ENCODE results near the gene ZNF611. TPM values are rescaled to one million over a fixed set of nuclear protein-coding genes. Genes with fewer than 3 reads are reported as not detected.
A peak's percentile ranks its signal among the peaks of the same experiment; 100 is the strongest.
"Not testable (repeated sequence)": the region's sequence is repeated elsewhere in the genome, so short reads cannot be mapped to it uniquely, and the experiment has no call there.

The ZNF611 gene
- total RNA-seq, 2 donors from 2014 or later: 19.9 to 41.8 TPM

DNA sequence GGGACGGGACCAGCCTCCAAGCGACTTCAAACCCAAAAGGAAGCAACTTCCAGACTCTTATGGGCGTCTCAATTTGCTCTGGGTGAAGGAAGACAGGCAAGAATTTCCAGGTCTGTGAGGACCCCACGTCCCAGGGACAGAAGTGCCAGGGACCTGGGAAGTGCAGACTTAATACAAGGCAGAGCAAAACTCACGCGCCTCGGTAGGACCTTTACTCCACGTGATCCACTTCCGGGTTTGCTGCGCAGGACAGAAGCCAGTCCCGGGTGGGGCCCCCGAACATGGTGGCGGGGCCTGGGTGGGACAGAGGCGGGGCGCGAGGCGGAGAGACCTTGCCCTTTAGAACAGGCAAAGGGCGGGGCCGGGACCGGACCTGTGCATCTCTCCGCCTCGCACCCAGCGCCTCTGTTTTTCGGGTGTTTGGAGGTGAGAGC is 9.3 kb downstream of the ZNF611 start:
- no peak for ATAC-seq (replicated peaks)
- Mint-ChIP-seq H3K4me1 (peaks cover 9% of the 10 kb centered on the region), H3K36me3 (ENCODE audit: low read depth) (peaks cover 95% of the 10 kb centered on the region), H3K9me3 (no peaks in the 10 kb centered on the region), H3K27me3 (no peaks in the 10 kb centered on the region), H3K4me3 (no peak overlapping the region), H3K27ac (no peak overlapping the region)

DNA sequence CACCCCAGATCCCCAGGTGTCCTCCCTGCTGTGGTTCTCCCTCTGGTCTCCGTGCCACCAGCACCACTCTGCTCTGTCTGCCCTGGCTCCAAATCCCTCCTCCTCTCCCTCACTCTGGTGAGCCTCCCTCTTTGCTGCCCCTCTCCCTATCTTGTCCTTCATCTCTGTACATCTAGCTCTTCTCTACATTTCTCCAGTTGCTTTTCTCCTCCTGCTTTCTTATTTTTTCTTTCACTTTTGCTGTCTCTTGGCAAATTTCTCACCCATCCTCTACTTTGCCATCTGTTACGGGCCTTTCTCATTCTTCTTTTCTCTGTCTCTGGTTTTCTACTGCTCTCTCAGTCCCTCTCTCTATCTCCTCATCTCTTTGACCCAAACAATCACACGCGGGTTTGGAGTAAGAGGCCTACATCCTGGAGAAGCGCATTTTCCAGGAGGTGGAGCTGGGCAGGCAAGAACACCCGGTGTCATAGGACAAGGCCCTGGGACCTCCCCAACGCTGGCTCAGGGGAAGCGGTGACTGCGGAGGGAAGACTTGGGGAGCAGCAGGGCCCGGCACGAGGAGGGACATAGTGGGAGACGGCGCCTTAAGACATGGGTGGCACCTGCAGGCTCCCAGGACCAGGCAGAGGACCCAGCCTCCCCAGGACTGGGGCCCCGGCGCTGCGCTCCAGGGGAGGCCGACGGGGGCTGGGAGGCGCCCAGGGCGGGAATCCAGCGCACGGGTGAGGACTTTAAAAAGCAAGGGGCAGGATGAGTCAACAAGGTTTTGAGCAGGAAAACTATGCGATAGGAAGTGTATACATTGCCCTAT is 9.9 kb downstream of the ZNF611 start:
- Mint-ChIP-seq H3K4me3 (no peak overlapping the region), H3K27me3 (no peaks in the 10 kb centered on the region), H3K4me1 (peaks cover 9% of the 10 kb centered on the region), H3K36me3 (ENCODE audit: low read depth) (peaks cover 96% of the 10 kb centered on the region), H3K27ac (no peak overlapping the region), H3K9me3 (no peaks in the 10 kb centered on the region)
- ATAC-seq (replicated peaks): no peak

DNA sequence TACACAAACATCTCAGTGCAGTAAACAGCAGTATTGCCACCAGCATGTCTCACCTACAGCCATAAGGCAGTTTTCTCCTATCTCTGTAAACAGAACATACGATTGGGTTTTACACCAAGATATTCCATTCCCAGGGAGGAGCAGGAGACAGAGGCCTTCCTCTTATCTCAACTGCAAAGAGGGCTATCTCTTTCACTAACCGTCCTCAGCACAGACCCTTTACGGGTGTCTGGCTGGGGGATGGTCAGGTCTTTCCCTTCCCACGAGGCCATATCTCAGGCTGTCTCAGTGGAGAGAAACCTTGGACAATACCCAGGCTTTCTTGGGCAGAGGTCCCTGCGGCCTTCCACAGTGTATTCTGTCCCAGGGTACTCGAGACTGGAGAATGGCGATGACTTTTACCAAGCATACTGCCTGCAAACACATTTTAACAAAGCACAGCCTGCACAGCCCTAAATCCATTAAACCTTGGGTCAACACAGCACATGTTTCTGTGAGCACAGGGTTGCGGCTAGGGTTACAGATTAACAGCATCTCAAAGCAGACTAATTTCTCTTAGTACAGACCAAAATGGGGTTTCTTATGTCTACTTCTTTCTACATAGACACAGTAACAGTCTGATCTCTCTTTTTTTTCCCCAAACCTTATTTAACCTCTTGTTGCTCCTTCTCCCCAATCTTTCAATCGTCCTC is 10.8 kb downstream of the ZNF611 start:
- H3K4me1 Mint-ChIP-seq; H3K4me3 Mint-ChIP-seq; ATAC-seq (replicated peaks); H3K27me3 Mint-ChIP-seq; H3K9me3 Mint-ChIP-seq; H3K27ac Mint-ChIP-seq: not testable (repeated sequence)
- H3K36me3 Mint-ChIP-seq (ENCODE audit: low read depth): peaks cover 96% of the 10 kb centered on the region

DNA sequence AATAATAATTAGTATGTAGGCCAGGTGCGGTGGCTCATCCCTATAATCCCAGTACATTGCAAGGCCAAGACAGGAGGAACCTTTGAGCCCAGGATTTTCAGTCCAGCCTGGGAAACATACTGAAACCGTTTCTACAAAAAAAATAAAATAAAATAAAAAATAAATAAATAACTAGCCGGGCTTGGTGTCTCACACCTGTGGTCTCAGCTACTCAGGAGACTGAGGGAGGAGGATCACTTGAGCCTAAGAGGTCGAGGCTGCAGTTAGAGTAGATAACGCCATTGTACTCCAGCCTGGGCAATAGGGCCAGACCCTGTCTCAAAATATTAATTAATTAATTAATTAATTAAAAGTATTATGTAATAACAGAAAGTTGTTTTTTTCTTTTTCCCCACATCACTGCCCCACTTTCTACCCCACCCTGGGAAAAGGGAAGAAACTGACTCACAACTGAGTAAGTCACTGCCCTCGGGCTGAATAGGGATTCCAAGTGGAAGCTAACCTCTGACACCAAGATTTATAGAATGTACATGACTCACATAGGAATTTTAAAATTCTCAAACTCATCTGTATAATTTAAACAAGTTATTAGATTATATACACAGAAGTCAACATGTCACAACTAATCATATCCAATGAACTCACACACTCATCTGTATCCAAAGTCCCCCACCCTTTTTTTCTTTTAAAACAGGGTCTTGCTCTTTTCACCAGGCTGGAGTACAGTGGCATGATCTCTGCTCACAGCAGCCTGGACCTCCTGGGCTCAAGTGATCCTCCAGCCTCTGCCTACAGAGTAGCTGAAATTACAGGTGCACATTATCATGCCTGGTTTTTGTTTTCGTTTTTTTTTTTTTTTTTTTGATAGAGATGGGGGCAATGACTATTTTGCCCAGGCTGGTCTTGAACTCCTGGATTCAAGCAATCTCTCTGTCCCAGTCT is 12.5 kb downstream of the ZNF611 start:
- no peak for ATAC-seq (replicated peaks)
- H3K9me3 Mint-ChIP-seq: no peaks in the 10 kb centered on the region
- peaks cover 9% of the 10 kb centered on the region for H3K4me1 Mint-ChIP-seq
- H3K36me3 Mint-ChIP-seq (ENCODE audit: low read depth): peaks cover 85% of the 10 kb centered on the region
- no peaks in the 10 kb centered on the region for H3K27me3 Mint-ChIP-seq
- H3K4me3 Mint-ChIP-seq: no peak overlapping the region
- H3K27ac Mint-ChIP-seq: no peak overlapping the region

DNA sequence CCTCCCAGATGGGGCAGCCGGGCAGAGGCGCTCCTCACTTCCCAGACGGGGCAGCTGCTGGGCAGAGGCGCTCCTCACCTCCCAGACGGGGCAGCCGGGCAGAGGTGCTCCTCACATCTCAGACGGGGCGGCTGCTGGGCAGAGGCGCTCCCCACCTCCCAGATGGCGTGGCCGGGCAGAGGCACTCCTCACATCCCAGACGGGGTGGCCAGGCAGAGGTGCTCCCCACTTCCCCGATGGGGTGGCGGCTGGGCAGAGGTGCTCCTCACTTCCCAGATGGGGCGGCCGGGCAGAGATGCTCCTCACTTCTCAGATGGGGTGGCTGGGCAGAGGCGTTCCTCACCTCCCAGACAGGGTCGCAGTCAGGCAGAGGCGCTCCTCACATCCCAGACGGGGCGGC is 14.3 kb downstream of the ZNF611 start:
- H3K9me3 Mint-ChIP-seq; ATAC-seq (replicated peaks); H3K4me3 Mint-ChIP-seq; H3K27me3 Mint-ChIP-seq; H3K27ac Mint-ChIP-seq: not testable (repeated sequence)
- Mint-ChIP-seq H3K4me1 (peaks cover 17% of the 10 kb centered on the region), H3K36me3 (ENCODE audit: low read depth) (peaks cover 75% of the 10 kb centered on the region)

DNA sequence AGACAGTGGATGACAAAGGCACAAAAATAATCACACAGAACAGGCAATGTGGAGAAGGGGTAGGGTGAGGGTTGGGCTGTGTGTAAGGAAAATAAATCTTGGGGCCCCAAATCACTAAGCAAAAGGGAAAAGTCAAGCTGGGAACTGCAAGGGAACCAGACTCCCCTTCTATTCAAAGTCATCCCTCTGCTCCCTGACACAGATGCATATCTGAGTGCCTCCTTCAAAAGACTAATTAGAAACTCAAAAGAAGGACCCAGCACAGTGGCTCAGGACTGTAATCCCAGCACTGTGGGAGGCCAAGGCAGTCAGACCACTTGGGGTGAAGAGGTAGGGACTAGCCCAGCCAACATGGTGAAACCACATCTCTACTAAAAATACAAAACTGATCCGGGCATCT is 18.3 kb downstream of the ZNF611 start:
- Mint-ChIP-seq H3K4me1 (peaks cover 11% of the 10 kb centered on the region), H3K36me3 (ENCODE audit: low read depth) (peaks cover 77% of the 10 kb centered on the region), H3K27me3 (no peaks in the 10 kb centered on the region), H3K4me3 (peak overlapping the region; percentile 20), H3K27ac (peak overlapping the region; percentile 74), H3K9me3 (peaks cover 6% of the 10 kb centered on the region)
- ATAC-seq (replicated peaks): no peak

DNA sequence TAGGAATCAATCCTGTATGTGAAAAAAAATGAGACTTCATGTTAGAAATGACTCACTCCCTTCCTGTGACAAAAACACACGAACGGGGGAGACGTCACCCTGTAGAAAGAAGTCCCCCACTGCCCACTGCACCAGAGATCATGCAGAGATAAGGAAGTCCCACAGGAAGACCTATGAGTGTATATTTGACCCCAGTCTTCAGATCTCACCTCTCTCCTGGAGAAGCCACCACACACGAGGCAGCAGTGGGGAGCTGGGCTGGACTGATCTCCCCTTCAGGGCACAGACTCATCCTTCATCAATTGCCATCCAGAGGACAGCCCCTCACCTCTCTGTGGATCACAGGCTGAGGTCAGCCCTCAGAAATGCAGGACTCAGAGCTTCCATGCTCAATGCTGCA is 18.9 kb downstream of the ZNF611 start:
- H3K36me3 Mint-ChIP-seq (ENCODE audit: low read depth): peaks cover 77% of the 10 kb centered on the region
- ATAC-seq (replicated peaks): peak; percentile 94
- peak overlapping the region; percentile 74 for H3K27ac Mint-ChIP-seq
- H3K9me3 Mint-ChIP-seq: peaks cover 10% of the 10 kb centered on the region
- not testable (repeated sequence) for H3K27me3 Mint-ChIP-seq
- H3K4me1 Mint-ChIP-seq: peaks cover 11% of the 10 kb centered on the region
- H3K4me3 Mint-ChIP-seq: peak overlapping the region; percentile 20

DNA sequence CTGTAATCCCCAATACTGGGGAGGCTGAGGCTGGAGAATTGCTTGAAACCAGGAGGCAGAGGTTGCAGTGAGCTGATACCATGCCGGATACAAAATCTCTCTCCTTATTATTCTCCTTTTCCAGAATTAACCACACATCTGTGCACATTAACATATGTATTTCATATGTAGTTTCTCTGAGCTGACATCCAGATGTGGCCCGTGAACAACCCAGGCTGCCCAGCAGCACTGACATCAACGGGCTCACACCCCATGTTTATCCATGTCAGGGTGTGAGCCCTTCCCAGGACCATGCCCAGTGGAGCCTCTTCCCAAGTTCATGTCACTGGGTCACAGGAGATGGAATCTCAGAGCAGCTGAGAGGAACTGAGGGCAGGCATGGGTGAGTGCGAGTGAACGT is 19.5 kb downstream of the ZNF611 start:
- not testable (repeated sequence) for H3K27me3 Mint-ChIP-seq
- peaks cover 79% of the 10 kb centered on the region for H3K36me3 Mint-ChIP-seq (ENCODE audit: low read depth)
- peaks cover 11% of the 10 kb centered on the region for H3K4me1 Mint-ChIP-seq
- peaks cover 10% of the 10 kb centered on the region for H3K9me3 Mint-ChIP-seq
- peak overlapping the region; percentile 74 for H3K27ac Mint-ChIP-seq
- H3K4me3 Mint-ChIP-seq: peak overlapping the region; percentile 20
- ATAC-seq (replicated peaks): peak; percentile 14

DNA sequence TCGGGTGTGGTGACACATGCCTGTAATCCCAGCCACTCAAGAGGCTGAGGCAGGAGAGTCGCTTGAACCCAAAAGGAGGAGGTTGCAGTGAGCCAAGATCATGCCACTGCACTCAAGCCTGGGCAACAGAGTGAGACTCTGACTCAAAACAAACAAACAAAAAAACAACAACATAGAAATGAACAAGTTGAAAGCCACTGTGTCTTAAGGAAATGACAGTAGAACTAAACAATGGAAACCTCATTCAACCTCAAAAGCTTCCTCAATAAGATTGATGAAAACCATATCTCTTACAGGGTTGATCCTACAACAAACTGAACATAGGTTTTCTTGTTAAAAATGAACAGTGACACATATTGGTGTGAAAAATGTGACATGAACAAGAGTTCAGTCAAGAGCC is 21.8 kb downstream of the ZNF611 start:
- H3K4me3 Mint-ChIP-seq; ATAC-seq (replicated peaks); H3K27ac Mint-ChIP-seq; H3K27me3 Mint-ChIP-seq: not testable (repeated sequence)
- Mint-ChIP-seq H3K4me1 (peaks cover 11% of the 10 kb centered on the region), H3K9me3 (peaks cover 10% of the 10 kb centered on the region), H3K36me3 (ENCODE audit: low read depth) (peaks cover 81% of the 10 kb centered on the region)

DNA sequence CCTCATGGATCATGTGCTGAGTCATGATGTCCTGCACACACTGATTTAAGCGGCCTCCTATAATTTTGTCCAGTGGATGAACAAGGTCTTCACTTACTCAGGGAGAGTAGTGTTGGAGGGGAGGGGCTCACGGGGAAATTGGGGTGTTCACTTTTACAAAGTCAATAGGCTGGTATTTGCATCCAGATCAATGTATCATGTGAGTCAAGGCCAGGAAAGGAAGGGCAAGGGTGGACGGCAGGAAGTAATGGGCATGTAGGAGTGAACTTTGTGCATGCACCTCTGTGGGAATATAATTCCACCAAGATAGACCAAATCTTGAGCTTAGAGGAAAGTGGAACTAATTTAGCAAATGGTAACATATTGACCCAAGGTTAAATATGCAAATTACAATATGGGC is 23.2 kb downstream of the ZNF611 start:
- H3K4me1 Mint-ChIP-seq: peaks cover 11% of the 10 kb centered on the region
- H3K27ac Mint-ChIP-seq; ATAC-seq (replicated peaks); H3K4me3 Mint-ChIP-seq; H3K27me3 Mint-ChIP-seq: not testable (repeated sequence)
- H3K36me3 Mint-ChIP-seq (ENCODE audit: low read depth): peaks cover 95% of the 10 kb centered on the region
- peaks cover 10% of the 10 kb centered on the region for H3K9me3 Mint-ChIP-seq

DNA sequence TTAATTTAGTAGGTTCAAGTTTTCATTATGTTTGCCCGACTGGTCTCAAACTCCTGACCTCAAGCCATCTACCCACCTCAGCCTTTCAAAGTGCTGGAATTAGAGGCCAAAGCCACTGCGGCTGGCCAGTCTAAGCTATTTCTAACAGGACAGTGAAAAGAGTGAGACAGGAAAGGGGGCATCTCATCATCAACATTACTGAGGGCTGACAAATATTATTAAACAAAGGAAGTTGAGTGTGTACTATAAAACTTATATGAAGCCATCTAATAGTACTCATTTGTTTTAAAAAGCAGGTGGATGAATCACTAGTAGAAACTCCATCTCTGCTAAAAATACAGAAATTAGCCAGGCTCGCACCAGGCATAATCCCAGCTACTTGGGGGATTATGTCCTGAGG is 24.3 kb downstream of the ZNF611 start:
- H3K27me3 Mint-ChIP-seq: no peaks in the 10 kb centered on the region
- no peak for ATAC-seq (replicated peaks)

DNA sequence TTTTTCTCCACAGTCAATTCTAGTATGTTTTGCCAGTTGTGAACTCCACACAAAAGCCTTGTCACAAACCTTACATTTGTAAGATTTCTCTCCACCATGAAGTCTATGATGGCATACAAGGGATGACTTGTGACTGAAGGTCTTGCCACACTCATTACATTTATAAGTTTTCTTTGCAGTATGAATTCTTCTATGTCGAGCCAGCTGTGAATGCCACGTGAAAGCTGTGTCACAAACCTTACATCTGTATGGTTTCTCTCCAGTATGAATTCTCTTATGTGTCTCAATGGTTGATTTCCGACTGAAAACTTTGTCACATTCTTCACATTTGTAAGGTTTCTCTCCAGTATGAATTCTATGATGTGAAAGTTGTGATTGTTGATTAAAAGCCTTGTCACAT is 29.2 kb downstream of the ZNF611 start:
- H3K27me3 Mint-ChIP-seq; H3K4me1 Mint-ChIP-seq; H3K27ac Mint-ChIP-seq; H3K4me3 Mint-ChIP-seq; ATAC-seq (replicated peaks): not testable (repeated sequence)
- H3K9me3 Mint-ChIP-seq: peaks cover 26% of the 10 kb centered on the region
- H3K36me3 Mint-ChIP-seq (ENCODE audit: low read depth): peaks cover 58% of the 10 kb centered on the region

More for the DNA sequence above, 24.3 kb downstream of the ZNF611 start:
- no peak overlapping the region for H3K27ac Mint-ChIP-seq
- no peak overlapping the region for H3K4me3 Mint-ChIP-seq
- H3K9me3 Mint-ChIP-seq: peaks cover 18% of the 10 kb centered on the region
- H3K4me1 Mint-ChIP-seq: peaks cover 2% of the 10 kb centered on the region
- peaks cover 99% of the 10 kb centered on the region for H3K36me3 Mint-ChIP-seq (ENCODE audit: low read depth)

DNA sequence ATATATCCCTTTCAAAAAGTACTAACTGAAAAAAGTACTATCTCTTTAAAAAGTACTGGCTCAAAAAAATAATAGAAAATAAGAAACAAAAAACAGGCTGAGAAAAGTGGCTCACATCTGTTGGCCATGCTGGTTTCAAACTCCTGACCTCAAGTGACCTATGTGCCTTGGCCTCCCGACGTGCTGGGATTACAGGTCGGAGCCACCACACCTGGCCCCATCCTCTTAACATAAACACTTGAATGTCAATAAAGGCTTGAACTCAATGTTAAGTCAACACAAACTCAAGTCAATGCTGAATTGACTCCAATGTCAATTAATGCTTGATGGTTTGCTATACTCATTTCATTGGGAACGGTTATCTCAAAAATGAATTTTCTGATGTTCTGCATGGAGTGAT is 30.9 kb downstream of the ZNF611 start:
- no peak for ATAC-seq (replicated peaks)
- H3K27ac Mint-ChIP-seq: no peak overlapping the region
- peaks cover 28% of the 10 kb centered on the region for H3K9me3 Mint-ChIP-seq
- peaks cover 42% of the 10 kb centered on the region for H3K36me3 Mint-ChIP-seq (ENCODE audit: low read depth)
- H3K4me3 Mint-ChIP-seq: no peak overlapping the region
- H3K27me3 Mint-ChIP-seq: no peaks in the 10 kb centered on the region
- no peaks in the 10 kb centered on the region for H3K4me1 Mint-ChIP-seq

DNA sequence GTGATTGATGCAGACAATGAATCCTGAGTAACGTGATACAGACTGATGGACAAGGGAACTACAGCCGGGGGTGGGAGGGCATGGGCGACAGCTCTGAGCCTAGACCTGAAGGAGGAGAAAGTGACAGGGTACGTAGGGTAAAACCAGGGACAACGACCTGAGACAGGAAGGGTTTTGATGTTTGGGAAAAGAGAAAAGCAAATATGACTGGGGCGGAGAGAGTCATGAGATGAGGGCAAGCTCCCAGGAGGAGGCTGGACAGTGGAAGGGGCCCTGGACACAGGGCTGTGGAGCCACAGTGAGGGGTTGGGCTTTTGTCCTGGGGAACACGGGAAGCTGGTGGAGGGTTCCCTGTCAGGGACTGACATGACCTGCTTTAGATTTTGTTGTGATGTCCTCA is 34.2 kb downstream of the ZNF611 start:
- H3K36me3 Mint-ChIP-seq (ENCODE audit: low read depth): peaks cover 10% of the 10 kb centered on the region
- no peaks in the 10 kb centered on the region for H3K27me3 Mint-ChIP-seq
- no peak overlapping the region for H3K27ac Mint-ChIP-seq
- H3K9me3 Mint-ChIP-seq: peaks cover 22% of the 10 kb centered on the region
- no peak overlapping the region for H3K4me3 Mint-ChIP-seq
- no peaks in the 10 kb centered on the region for H3K4me1 Mint-ChIP-seq
- ATAC-seq (replicated peaks): no peak
